Esophagus (tissue), 2 donors: ENCODE measurements around the gene GHDC. TPM values are rescaled to one million over a fixed set of nuclear protein-coding genes. Genes with fewer than 3 reads are reported as not detected.
"Not testable (repeated sequence)": the region's sequence is repeated elsewhere in the genome, so short reads cannot be mapped to it uniquely, and the experiment has no call there.

Source experiments
- H3K27ac ChIP-seq, 2 donors: one replicate each; pipeline ENCODE4 v1.5.1; 2013; ENCODE audit warnings: low read depth in 2 of 2, mild to moderate bottlenecking in 2 of 2, inconsistent platforms in 1 of 2, low read length in 1 of 2, moderate library complexity in 1 of 2
- H3K27me3 ChIP-seq, 2 donors: one replicate each; pipeline ENCODE4 v1.6.1; 2013; ENCODE audit warnings: low read length in 2 of 2, control low read depth in 1 of 2, mild to moderate bottlenecking in 1 of 2; ENCODE audit not compliant: insufficient read depth in 2 of 2, control insufficient read depth in 1 of 2
- H3K36me3 ChIP-seq, 2 donors: one replicate each; pipeline ENCODE4 v1.6.1; 2013; ENCODE audit warnings: low read length in 1 of 2; ENCODE audit not compliant: control insufficient read depth in 2 of 2, insufficient read depth in 2 of 2
- H3K4me1 ChIP-seq, 2 donors: one replicate each; pipeline ENCODE4 v1.6.1; 2013; ENCODE audit warnings: low read length in 1 of 2; ENCODE audit not compliant: control insufficient read depth in 2 of 2, insufficient read depth in 2 of 2
- H3K4me3 ChIP-seq, 2 donors: one replicate each; pipeline ENCODE4 v1.5.1; 2013; ENCODE audit warnings: low read length in 2 of 2, mild to moderate bottlenecking in 2 of 2, low read depth in 1 of 2, moderate library complexity in 1 of 2
- H3K9me3 ChIP-seq, 2 donors: one replicate each; pipeline ENCODE4 v1.6.1; 2013; ENCODE audit warnings: mild to moderate bottlenecking in 2 of 2, low read depth in 1 of 2, low read length in 1 of 2, moderate library complexity in 1 of 2; ENCODE audit not compliant: control insufficient read depth in 2 of 2, insufficient read depth in 1 of 2
- WGBS, 2 donors: extraction: QIAGEN DNeasy Blood & Tissue Kit; methylation state at CpG; one replicate each; pipeline ENCODE4 v1.1.7; 2013; 5-methylcytosine and 5-hydroxymethylcytosine counted together
- polyA plus RNA-seq, 2 donors: library from polyadenylated mRNA; stranded (reverse); fragments of 200-250 nt; gene quantifications; one replicate each; pipeline ENCODE4 v1.2.3, GENCODE V29; 2013
- donor health status: healthy with polysubstance abuse.
- donor health status: Bipolar disorder and iron deficiency.

Gene GHDC
- polyA plus RNA-seq, 2 donors: 4.6 to 7.0 TPM

- not testable (repeated sequence) for H3K9me3 ChIP-seq, H3K27me3 ChIP-seq, H3K4me3 ChIP-seq, H3K27ac ChIP-seq, H3K4me1 ChIP-seq
- 86 to 87% methylated on average over 8 of the region's 8 CpGs for WGBS, 2 donors
- peaks cover 8 to 13% of the 10 kb centered on the region in 2 donors for H3K36me3 ChIP-seq
Observed at GRCh38 chr17:42206153-42206612, 11.9 kb upstream of the GHDC start.

GRCh38 chr17:42203354-42203753 lies 9.1 kb upstream of the GHDC start:
- no peak overlapping the region for H3K4me3 ChIP-seq
- WGBS, 2 donors: 91 to 95% methylated on average over 2 of the region's 2 CpGs
- no peaks in the 10 kb centered on the region for H3K9me3 ChIP-seq
- no peak overlapping the region for H3K27ac ChIP-seq
- peaks cover 13% of the 10 kb centered on the region in 2 donors for H3K36me3 ChIP-seq
- no peaks in the 10 kb centered on the region for H3K27me3 ChIP-seq
- no peaks in the 10 kb centered on the region for H3K4me1 ChIP-seq

DNA sequence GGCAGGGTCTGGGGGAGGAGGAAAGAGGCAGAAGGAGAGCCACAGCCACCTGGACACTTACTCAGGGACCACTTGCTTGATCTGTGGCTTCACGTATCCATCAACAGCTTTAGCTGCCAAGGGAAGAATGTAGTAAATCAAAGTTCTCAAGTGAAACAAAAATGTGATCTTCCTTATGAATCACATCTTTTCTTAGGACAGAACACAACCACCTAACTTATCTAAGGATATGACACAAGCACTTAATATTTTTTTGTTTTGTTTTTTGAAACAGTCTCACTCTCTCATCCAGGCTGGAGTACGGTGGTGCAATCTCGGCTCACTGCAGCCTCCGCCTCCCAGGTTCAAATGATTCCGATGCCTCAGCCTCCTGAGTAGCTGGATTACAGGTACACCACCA lies 8.4 kb upstream of the GHDC start:
- Histone ChIP-seq H3K4me3 (no peak overlapping the region), H3K27ac (no peak overlapping the region), H3K9me3 (no peaks in the 10 kb centered on the region), H3K27me3 (no peaks in the 10 kb centered on the region), H3K4me1 (no peaks in the 10 kb centered on the region), H3K36me3 (peaks cover 13% of the 10 kb centered on the region in 2 donors)
- WGBS, 2 donors: 95 to 98% methylated on average over 5 of the region's 5 CpGs

DNA sequence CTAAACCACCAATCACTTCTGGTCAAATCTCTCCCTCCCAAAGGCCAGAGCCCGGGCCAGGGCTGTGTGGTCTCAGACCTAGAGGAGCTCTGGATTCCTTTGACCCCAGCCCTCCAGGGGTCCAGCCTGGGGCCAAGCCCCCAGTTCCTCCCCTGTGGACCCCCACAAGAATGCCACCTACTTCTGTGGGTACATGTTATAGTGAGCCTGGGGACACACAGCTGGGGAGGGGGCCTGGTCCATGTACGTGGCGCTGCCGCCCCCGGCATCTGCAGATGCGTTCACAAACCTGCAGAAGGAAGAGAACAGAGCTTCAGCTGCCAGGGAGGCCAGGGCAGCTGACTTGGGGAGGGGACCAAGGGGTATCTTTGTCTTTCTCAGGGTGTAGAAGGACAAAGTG lies 7.9 kb upstream of the GHDC start:
- Histone ChIP-seq H3K9me3 (no peaks in the 10 kb centered on the region), H3K4me3 (no peak overlapping the region), H3K27me3 (no peaks in the 10 kb centered on the region), H3K4me1 (no peaks in the 10 kb centered on the region), H3K27ac (no peak overlapping the region), H3K36me3 (peaks cover 13% of the 10 kb centered on the region in 2 donors)
- 93 to 100% methylated on average over 6 of the region's 6 CpGs for WGBS, 2 donors

GRCh38 chr17:42201458-42201772 lies 7.1 kb upstream of the GHDC start:
- Histone ChIP-seq H3K9me3 (no peaks in the 10 kb centered on the region), H3K27me3 (no peaks in the 10 kb centered on the region), H3K36me3 (peaks cover 13% of the 10 kb centered on the region in 2 donors), H3K4me3 (no peak overlapping the region), H3K27ac (no peak overlapping the region), H3K4me1 (no peaks in the 10 kb centered on the region)
- WGBS, 2 donors: 77 to 93% methylated on average over 10 of the region's 10 CpGs

- 65 to 71% methylated on average over 14 of the region's 14 CpGs for WGBS, 2 donors
- Histone ChIP-seq H3K4me1 (no peaks in the 10 kb centered on the region), H3K4me3 (no peak overlapping the region), H3K27me3 (no peaks in the 10 kb centered on the region), H3K36me3 (peaks cover 13% of the 10 kb centered on the region in 2 donors), H3K27ac (no peak overlapping the region), H3K9me3 (no peaks in the 10 kb centered on the region)
Observed at GRCh38 chr17:42200706-42201457, 6.6 kb upstream of the GHDC start.

DNA sequence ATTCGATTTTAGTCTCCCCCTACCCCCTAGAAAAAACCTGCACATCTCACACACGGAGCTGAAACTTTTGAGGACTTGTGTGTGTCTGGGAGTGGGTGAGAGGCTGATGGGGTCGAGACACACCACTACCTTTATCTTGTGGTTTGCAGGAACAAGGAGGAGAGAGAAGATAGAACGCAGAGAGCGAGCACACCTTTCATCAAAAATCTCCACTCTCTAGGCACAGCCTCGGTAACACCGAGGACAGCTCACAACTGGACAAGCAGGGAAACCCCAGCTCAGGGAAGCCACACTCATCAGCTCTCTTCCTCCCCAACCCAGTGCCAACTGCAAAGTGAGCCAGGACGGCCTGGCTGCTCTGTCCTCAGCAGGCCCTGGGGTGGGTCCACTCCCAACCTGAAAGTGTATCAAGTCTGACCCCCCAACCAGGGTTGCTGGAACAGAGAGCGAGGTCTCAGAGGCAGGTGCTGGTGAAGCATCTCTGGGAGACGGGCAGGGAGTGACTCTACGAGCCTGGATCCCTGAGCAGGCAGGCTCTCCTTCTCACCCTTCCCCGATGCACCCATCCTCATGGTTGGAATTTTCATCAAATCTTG lies 5.2 kb upstream of the GHDC start:
- WGBS, 2 donors: 78 to 82% methylated on average over 12 of the region's 12 CpGs
- Histone ChIP-seq H3K4me1 (peaks cover 0 to 1% of the 10 kb centered on the region in 2 donors), H3K27me3 (no peaks in the 10 kb centered on the region), H3K27ac (no peak overlapping the region), H3K9me3 (no peaks in the 10 kb centered on the region), H3K36me3 (peaks cover 11 to 13% of the 10 kb centered on the region in 2 donors), H3K4me3 (no peak overlapping the region)

DNA sequence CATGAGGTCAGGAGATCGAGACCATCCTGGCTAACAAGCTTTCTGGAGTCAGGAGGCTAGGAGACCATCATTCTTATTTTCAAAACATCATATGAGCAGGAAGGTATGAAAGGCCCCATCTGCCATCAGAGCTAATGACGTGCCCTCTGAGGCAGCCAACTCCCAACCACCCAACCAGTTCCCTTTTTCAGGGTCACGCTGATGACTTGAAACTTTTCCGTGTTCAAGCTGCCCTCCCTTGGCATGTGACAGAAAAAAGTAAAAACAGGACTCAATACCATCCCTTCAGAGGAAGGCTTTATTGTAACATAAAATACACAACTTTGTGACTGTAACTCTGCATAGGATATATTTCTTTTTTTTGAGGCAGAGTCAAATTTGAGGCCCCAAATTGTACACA lies 4.6 kb upstream of the GHDC start:
- 76 to 78% methylated on average over 4 of the region's 4 CpGs for WGBS, 2 donors
- H3K36me3 ChIP-seq: peaks cover 8 to 11% of the 10 kb centered on the region in 2 donors
- peaks cover 2 to 3% of the 10 kb centered on the region in 2 donors for H3K4me1 ChIP-seq
- H3K27me3 ChIP-seq: no peaks in the 10 kb centered on the region
- H3K9me3 ChIP-seq: no peaks in the 10 kb centered on the region
- no peak overlapping the region for H3K27ac ChIP-seq
- no peak overlapping the region for H3K4me3 ChIP-seq

DNA sequence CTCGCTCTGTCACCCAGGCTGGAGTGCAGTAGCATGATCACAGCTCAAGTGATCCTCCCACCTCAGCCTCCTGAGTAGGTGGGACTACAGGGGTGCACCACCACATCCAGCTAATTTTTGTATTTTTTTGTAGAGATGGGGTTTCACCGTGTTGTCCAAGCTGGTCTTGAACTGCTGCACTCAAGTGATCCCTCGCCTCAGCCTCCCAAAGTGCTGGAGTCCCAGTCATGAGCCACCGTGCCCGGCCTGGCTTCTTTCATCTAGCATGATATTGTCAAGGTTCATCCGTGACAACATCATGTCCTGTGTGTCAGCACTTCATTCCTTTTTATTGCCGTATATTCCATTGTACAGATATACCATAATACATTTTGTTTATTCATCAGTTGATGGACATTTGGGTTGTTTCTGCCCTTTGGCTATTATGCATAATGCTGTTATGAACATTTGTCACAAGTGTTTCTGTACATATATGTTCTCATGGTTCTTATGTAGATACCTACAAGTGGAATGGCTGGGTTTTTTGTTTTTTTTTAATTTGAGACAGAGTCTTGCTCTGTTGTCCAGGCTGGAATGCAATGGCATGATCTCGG lies 3.4 kb upstream of the GHDC start:
- Histone ChIP-seq H3K36me3 (peaks cover 8 to 9% of the 10 kb centered on the region in 2 donors), H3K27me3 (no peaks in the 10 kb centered on the region), H3K9me3 (no peaks in the 10 kb centered on the region), H3K4me3 (no peak overlapping the region), H3K27ac (no peak overlapping the region), H3K4me1 (peaks cover 2 to 3% of the 10 kb centered on the region in 2 donors)
- 91 to 92% methylated on average over 8 of the region's 8 CpGs for WGBS, 2 donors
